ENCODE data around the gene PHGDH. TPM values are rescaled to one million over a fixed set of nuclear protein-coding genes. Genes with fewer than 3 reads are reported as not detected.

The PHGDH gene
- total and polyA plus RNA-seq, 9 donors: 34.1 to 488 (median 62.8) TPM

GRCh38 chr1:119778359-119778758 lies 66.6 kb downstream of the PHGDH start:
- no peak for TF ChIP-seq POLR2A (IDR thresholded peaks at IDR 0.05)
- TF ChIP-seq EP300 (IDR thresholded peaks at IDR 0.05): no peak
- TF ChIP-seq CTCF (IDR thresholded peaks at IDR 0.05): no peak

GRCh38 chr1:119778886-119779560 lies 67.3 kb downstream of the PHGDH start:
- 27 to 52% (median 35%) methylated on average over 13 of the region's 13 CpGs for WGBS, 3 donors
- no peak overlapping the region for H3K4me3 ChIP-seq
- H3K4me1 ChIP-seq (ENCODE audit: insufficient read depth): peaks cover 4% of the 10 kb centered on the region
- no peak for DNase-seq
- H3K27me3 ChIP-seq: no peaks in the 10 kb centered on the region
- no peaks in the 10 kb centered on the region for H3K36me3 ChIP-seq
- TF ChIP-seq POLR2A (IDR thresholded peaks at IDR 0.05) (no peak), CTCF (IDR thresholded peaks at IDR 0.05) (no peak), EP300 (IDR thresholded peaks at IDR 0.05) (no peak)
- no peaks in the 10 kb centered on the region for H3K9me3 ChIP-seq
- H3K27ac ChIP-seq: peak overlapping the region in 1 of 2 donors; percentile 73
- intact Hi-C loops (cut with DNase I): no loop called here

More at GRCh38 chr1:119778359-119778758, 66.6 kb downstream of the PHGDH start:
- H3K36me3 ChIP-seq: no peaks in the 10 kb centered on the region
- DNase-seq: no peak
- no peak overlapping the region for H3K4me3 ChIP-seq
- intact Hi-C loops (cut with DNase I): no loop called here
- no peaks in the 10 kb centered on the region for H3K9me3 ChIP-seq
- H3K4me1 ChIP-seq (ENCODE audit: insufficient read depth): peaks cover 5% of the 10 kb centered on the region
- no peaks in the 10 kb centered on the region for H3K27me3 ChIP-seq
- 90 to 95% (median 90%) methylated on average over 6 of the region's 6 CpGs for WGBS, 3 donors
- H3K27ac ChIP-seq: no peak overlapping the region

- Histone ChIP-seq H3K4me1 (ENCODE audit: insufficient read depth) (peaks cover 4% of the 10 kb centered on the region), H3K27ac (peak overlapping the region in 1 of 2 donors; percentile 73), H3K4me3 (peak overlapping the region; percentile 13), H3K36me3 (no peaks in the 10 kb centered on the region), H3K27me3 (no peaks in the 10 kb centered on the region), H3K9me3 (no peaks in the 10 kb centered on the region)
- no peak for TF ChIP-seq EP300 (IDR thresholded peaks at IDR 0.05)
- no peak for TF ChIP-seq CTCF (IDR thresholded peaks at IDR 0.05)
- no peak for TF ChIP-seq POLR2A (IDR thresholded peaks at IDR 0.05)
- peak; percentile 51 to 69 (median 64) for DNase-seq
- WGBS, 3 donors: 1 to 11% (median 3%) methylated on average over 5 of the region's 5 CpGs
- intact Hi-C loops (cut with DNase I): no loop called here
These were observed 68.2 kb downstream of the PHGDH start for GRCh38 chr1:119779869-119780356.

GRCh38 chr1:119781434-119782210 lies 69.9 kb downstream of the PHGDH start:
- WGBS, 3 donors: 87 to 94% (median 87%) methylated on average over 11 of the region's 11 CpGs
- H3K4me3 ChIP-seq: no peak overlapping the region
- H3K36me3 ChIP-seq: no peaks in the 10 kb centered on the region
- intact Hi-C loops (cut with DNase I): no loop called here
- no peak for DNase-seq
- TF ChIP-seq POLR2A (IDR thresholded peaks at IDR 0.05) (no peak), EP300 (IDR thresholded peaks at IDR 0.05) (no peak), CTCF (IDR thresholded peaks at IDR 0.05) (no peak)
- no peak overlapping the region for H3K27ac ChIP-seq
- no peaks in the 10 kb centered on the region for H3K9me3 ChIP-seq
- peaks cover 4% of the 10 kb centered on the region for H3K4me1 ChIP-seq (ENCODE audit: insufficient read depth)
- H3K27me3 ChIP-seq: no peaks in the 10 kb centered on the region

All from ovary (tissue), 9 donors.